HG02938 (cell line): ENCODE results near the gene OR5P2.
"Not testable (repeated sequence)": the region's sequence is repeated elsewhere in the genome, so short reads cannot be mapped to it uniquely, and the experiment has no call there.

Experiments
- ATAC-seq: cut with Tn5 transposase; IDR thresholded peaks from one replicate; pipeline ENCODE4 v1.9.1; 2021; ENCODE audit warnings: mild to moderate bottlenecking, moderate library complexity; ENCODE audit not compliant: unreplicated experiment

The OR5P2 gene

GRCh38 chr11:7796842-7797241, at the start of gene OR5P2:
Gene OR5P2, minus strand, starts transcription at chr11:7796942. Its CDS starts 0 bp downstream, at chr11:7796942.
- ATAC-seq: no peak

GRCh38 chr11:7846003-7846402, 49.3 kb upstream of the OR5P2 start:
- no peak for ATAC-seq

GRCh38 chr11:7844986-7845385, 48.2 kb upstream of the OR5P2 start:
- no peak for ATAC-seq

GRCh38 chr11:7844521-7844920, 47.8 kb upstream of the OR5P2 start:
- ATAC-seq: no peak

- no peak for ATAC-seq
Observed at GRCh38 chr11:7840578-7840977, 43.8 kb upstream of the OR5P2 start.

- ATAC-seq: no peak
Observed at GRCh38 chr11:7833527-7833926, 36.8 kb upstream of the OR5P2 start.

GRCh38 chr11:7830740-7831139, 34.0 kb upstream of the OR5P2 start, which contains the start of gene OR5P3:
Gene OR5P3, minus strand, starts transcription at chr11:7830840.
- ATAC-seq: no peak

- no peak for ATAC-seq
Observed at GRCh38 chr11:7826324-7826723, 29.6 kb upstream of the OR5P2 start.

GRCh38 chr11:7820417-7820816, 23.7 kb upstream of the OR5P2 start:
- ATAC-seq: not testable (repeated sequence)

GRCh38 chr11:7814897-7815296, 18.2 kb upstream of the OR5P2 start:
- ATAC-seq: not testable (repeated sequence)

- not testable (repeated sequence) for ATAC-seq
Observed at GRCh38 chr11:7810301-7810700, 13.6 kb upstream of the OR5P2 start.

GRCh38 chr11:7793233-7793632, 3.5 kb downstream of the OR5P2 start:
- ATAC-seq: no peak

- ATAC-seq: peak; percentile 99
Observed at GRCh38 chr11:7787239-7787638, 9.5 kb downstream of the OR5P2 start.

- no peak for ATAC-seq
Observed at GRCh38 chr11:7775689-7776088, 21.1 kb downstream of the OR5P2 start.

GRCh38 chr11:7764301-7764700, 32.4 kb downstream of the OR5P2 start:
- ATAC-seq: not testable (repeated sequence)

- no peak for ATAC-seq
Observed at GRCh38 chr11:7759010-7759409, 37.7 kb downstream of the OR5P2 start.

GRCh38 chr11:7749456-7749855, 47.3 kb downstream of the OR5P2 start:
- no peak for ATAC-seq
